Ovary (tissue), 3 donors: ENCODE measurements around the gene POC1B.

Source experiments
- CTCF ChIP-seq, 3 donors: fragments of 450-650 bp in 2 of 3; fragments of 200-600 bp in 1 of 3; IDR thresholded peaks; one replicate each; pipeline versions ENCODE4 v1.5.1 to v1.8.0; 2016 to 2022; ENCODE audit warnings: antibody characterized with exemption in 3 of 3, mild to moderate bottlenecking in 1 of 3
- EP300 ChIP-seq: sonication (generic); formaldehyde crosslinking; IDR thresholded peaks from one replicate; pipeline ENCODE4 v1.6.1; 2017; ENCODE audit warnings: antibody characterized with exemption
- donor health status: DM: no; HTN: no; CAD: no.

- TF ChIP-seq EP300 (no peak), CTCF (IDR thresholded peaks at IDR 0.05) (no peak)
These were observed 93.5 kb downstream of the POC1B start for GRCh38 chr12:89432396-89432795.
